GM18907 (cell line): ENCODE data around the gene DNMT3A.
"Not testable (repeated sequence)": the region's sequence is repeated elsewhere in the genome, so short reads cannot be mapped to it uniquely, and the experiment has no call there.

Experiments used
- ATAC-seq: cut with Tn5 transposase; IDR thresholded peaks from one replicate; pipeline ENCODE4 v1.9.1; 2021; ENCODE audit warnings: mild to moderate bottlenecking, moderate library complexity; ENCODE audit not compliant: unreplicated experiment

The DNMT3A gene

DNA sequence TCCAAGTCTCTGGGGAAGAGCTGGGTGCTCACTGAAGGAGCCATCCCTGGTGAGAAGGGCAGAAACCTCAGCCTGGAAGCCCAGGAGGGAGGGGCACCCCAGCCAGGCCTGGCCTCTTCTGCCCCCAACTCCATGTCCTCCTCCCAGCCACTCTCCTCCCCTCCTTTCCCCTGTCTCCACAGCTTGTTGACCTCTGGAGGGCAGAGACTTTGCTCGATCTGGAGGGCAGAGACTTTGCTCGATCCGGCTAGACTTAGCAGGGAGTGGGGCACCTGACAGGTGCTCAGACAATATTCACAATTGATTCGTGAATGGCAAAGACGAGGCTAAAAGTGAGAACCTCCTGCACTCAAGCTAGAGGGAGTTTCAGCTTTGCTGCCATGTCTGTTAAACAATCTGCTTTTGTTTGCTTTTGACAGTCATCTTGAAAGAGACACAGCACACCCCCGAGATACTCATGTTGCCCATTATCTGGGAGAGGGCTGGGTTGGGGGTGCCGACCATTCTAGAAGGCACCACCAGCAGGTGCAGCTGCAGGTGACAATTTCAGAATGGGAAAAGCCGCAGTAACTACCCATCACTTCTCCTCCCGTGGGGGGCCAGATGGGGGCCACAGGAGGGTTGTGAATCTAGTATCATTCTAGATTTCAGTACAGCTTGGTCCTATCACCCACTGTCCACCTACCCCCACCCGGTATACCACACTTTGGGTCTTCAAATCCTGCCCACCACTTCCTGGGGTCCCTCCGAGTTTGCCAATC, 54.8 kb downstream of the DNMT3A start:
- ATAC-seq: no peak

GRCh38 chr2:25286025-25286400, 55.7 kb downstream of the DNMT3A start:
- ATAC-seq: peak; percentile 56

GRCh38 chr2:25285265-25286024, 56.3 kb downstream of the DNMT3A start:
- no peak for ATAC-seq

DNA sequence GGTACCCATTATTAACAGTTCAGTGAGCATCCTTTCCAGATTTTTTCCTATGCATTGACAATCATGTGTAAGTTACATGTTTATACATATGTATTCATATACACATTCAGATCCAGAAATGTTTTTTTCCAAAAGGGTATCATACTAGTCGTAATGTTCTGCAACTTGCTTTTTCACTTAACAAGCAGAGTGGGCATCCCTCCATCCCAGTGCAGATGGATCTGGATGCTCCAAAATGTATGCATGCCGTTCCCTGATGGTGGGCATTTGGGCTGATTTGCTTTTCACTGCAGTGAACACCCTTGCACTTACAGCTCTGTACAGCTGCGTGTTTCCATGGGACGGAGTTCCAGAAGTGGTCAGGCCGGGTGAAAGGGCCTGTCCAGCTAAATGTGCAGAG, 57.0 kb downstream of the DNMT3A start:
- no peak for ATAC-seq

- no peak for ATAC-seq
Observed at GRCh38 chr2:25283921-25284320, 57.8 kb downstream of the DNMT3A start.

DNA sequence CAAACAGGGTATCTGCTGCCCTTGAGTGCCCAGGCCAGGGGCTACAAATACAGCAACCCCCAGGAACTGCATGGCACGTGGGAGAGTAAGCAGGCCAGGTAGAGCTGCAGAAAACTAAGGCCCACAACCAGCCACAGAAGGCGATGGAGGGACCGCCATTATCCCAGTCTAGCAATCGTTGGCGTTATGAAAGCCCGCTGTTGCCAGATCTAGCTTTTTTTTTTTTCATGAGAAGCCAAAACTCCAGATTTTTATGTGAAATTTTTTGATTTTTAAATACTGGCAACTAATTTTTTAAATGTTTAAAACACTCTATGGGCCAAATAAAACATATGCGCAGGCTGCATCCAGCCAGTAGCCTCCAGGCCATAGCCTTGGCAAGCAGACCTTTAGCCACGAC, 59.8 kb downstream of the DNMT3A start:
- no peak for ATAC-seq

- no peak for ATAC-seq
Observed at GRCh38 chr2:25281522-25281921, 60.2 kb downstream of the DNMT3A start.

GRCh38 chr2:25280051-25280687, 61.6 kb downstream of the DNMT3A start:
- no peak for ATAC-seq

DNA sequence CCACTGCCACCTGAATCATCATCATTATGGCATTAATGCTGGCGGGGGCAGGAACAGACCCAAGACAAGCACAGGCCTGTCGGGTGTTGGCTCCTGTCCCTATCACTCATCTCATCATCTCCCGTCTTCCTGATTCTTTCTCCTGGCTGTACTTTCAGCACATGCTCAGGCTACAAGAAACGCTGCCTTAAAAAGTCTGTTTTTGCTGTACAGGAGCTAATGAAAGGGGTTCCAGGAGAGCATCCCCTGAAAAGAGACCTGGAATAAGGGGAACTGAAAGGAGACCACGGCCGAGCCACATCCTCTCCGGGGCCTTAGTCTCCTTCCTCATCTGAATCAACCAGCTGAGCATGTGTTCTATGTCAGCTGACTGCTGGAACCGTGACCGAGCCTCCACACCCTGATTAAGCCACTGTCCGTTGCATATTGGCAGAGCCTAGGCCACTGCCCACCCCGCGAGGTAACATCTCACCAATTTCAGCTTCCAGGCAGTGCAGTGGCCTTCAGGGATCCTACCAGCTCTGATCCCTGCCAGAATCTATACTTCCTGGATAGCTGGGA, 62.6 kb downstream of the DNMT3A start:
- peak; percentile 81 for ATAC-seq

DNA sequence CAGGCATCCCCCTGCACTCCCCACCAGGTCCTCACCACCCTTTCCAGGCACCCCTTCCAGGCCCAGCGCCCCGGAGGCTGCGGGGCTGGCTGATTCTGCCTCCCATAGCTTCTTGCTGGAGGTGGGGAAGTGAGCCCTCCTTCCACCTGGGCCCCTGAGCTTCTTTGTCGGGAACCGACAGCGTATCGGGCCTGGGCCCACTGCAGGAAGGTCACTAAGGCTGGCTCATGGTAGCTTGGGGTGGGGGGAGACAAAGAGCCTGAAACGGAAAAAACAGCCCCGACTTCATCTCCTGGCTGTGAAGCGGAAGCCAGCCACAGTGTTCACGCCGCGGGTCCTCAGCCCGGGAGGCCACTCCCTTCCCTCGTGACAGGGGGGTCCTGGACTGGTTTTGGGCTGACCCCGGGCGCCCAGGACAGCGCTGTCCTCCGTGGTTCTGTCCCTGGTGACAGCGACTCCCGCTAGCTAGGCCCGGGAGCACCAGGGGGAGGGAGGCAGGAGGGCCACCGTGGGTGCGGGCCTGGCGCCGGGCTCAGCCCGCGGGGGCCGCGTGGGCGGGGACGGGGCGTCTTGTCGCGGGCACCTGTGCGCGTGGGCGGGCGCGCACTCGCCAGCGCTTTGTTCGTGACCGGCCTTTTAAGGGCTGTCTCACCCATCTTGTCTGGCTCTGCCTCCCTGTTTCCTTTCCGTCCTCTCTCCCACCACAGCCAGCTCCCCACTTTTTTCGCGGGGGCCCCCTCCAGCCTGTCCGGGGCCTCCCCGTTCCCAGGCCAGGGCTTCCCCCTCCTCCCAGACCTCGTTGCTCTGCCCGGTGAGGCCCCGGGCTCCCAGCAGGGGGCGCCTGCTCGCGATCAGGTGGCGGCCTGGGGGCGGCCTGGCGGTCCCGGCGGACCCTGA, 64.9 kb downstream of the DNMT3A start:
- peak; percentile 35 for ATAC-seq

DNA sequence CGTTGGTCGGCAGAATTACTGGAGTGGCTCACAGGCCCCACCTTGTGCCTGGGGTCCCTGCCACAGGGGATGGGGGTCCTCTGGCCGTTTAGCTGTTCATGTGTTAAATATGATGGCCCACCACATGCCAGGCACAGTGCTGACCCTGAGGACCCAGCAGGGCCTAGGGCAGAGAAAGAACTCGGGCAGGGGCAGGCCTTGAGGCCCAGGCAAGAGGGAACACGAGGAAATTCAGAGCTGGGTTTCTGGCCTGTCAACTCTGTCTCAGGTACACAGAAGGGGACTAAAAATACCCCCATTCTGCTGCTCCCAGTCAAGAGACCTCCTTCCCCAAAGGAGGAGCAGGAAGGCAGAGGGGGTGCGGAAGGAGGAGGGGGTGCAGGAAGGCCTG, 66.2 kb downstream of the DNMT3A start:
- ATAC-seq: no peak

DNA sequence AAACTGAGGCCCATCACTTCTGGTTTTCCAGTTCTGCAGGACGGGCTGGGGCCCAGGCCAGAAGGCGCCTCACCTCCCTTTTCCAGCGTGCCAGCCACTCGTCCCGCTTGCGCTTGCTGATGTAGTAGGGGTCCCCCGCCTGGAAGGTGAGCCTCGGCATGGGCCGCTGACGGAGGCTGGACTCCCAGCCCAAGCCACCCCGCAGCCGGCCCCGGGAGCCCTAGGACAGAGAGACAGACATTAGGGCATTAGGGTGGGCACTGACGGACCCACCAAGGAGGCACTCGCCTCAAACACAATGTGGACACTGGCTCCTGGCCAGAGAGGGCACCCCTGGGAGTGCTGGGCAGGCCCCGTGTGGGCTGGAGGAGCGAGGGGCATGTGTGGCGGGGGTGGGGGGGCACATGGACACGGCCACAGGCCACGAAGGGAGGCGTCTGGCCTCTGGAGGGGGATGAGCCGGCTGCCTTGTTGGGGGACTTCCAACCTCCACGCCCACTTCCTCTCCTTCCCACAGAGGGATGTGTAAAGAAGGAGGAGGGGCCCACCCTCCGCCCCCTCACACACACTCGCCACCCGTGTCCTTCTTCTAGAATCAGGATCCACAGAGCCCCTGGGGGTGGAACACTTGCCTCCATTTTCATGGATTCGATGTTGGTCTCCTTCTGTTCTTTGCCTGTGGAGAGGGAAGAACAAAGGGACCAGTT, 66.7 kb downstream of the DNMT3A start:
- no peak for ATAC-seq

DNA sequence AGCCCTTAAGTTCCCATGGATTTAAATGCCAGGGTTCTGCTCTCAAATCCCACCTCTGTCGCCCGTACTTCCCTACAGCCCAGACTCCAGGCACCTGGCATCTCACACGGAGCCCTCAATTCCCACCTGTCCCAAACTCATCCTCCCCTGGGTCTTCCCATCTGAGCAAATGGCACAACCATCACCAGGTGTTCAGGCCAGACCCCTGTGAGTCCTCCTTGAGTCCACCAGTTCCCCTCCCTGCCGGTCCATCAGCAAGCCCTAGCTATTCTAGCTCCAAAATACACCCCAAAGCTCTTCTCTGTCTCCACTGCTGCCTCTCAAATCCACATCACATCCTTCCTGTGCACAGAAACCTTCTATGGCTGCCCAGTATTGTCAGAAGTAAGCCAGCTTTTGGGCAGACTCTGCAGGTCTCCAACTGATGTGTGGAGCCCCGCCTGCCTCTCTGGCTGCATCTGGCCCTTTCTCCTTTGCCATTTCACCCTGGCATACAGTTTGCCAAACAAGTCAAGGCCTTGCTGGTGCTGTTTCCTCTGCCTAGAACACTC, 67.7 kb downstream of the DNMT3A start:
- ATAC-seq: no peak

DNA sequence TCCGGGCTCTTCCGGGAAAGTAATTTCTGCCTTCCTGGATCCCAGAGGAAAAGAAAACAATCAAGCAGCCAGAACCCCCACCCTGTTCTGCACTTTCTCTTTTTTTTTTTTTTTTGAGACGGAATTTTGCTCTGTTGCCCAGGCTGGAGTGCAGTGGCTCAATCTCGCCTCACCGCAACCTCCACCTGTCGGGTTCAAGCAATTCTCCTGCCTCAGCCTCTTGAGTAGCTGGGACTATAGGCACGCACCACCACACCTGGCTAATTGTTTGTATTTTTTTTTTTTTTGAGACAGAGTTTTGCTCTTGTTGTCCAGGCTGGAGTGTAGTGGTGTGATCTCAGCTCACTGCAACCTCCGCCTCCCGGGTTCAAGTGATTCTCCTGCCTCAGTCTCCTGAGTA, 69.0 kb downstream of the DNMT3A start:
- ATAC-seq: not testable (repeated sequence)

GRCh38 chr2:25270061-25270460, 71.7 kb downstream of the DNMT3A start:
- ATAC-seq: no peak

DNA sequence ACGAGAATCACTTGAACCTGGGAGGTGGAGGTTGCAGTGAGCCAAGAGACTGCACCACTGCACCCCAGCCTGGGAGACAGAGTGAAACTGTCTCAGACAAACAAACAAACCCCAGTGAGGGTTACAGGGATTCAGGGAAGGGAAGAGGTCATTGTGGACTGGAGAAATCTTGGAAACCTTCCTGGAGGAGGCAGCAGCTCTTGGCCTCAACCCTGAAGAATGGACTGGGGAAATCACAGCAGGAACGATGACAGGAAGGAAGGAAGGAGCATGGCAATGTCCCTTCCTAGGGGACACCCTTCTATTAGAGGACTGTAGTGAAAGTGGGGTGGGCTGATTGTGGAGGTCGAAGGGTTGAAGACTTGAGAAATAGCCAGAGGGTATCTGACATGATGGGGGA, 72.5 kb downstream of the DNMT3A start:
- ATAC-seq: no peak

DNA sequence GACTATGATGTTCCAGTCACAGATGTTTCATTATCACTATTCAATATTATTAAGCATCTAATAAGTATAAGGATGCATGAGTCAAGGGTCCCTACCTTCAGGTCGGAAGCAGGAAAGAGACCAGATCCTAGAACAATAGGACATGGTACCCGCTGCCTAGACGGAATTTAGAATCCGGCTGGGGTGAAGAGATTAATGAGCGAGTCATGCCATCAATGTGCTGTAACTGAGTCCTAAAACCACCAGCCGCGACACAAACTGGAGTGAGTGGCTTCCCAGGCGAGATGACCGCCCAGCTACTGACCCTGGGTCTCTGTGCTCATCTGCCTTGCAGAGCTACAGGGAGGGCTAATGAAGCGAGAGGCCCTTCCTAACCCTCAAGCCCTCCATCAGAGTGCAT, 73.6 kb downstream of the DNMT3A start:
- no peak for ATAC-seq

DNA sequence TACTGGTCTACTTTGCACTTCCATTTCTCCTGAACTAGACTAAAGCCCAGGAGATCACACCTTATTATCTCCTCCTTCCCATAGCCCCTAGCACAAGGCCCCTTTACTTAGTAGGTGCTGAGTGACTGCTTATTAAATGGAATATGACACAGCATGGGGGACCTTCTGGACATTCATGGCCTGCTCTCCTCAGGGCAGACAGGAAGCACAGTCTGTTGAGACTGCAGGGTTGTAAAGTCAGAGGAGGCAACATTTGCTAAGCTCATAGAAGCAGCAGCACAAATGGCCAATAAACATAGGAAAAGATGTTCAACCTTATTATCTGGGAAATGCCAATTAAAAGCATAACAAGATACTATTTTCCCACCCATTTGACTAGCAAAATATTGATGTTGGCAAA, 75.3 kb downstream of the DNMT3A start:
- ATAC-seq: no peak

DNA sequence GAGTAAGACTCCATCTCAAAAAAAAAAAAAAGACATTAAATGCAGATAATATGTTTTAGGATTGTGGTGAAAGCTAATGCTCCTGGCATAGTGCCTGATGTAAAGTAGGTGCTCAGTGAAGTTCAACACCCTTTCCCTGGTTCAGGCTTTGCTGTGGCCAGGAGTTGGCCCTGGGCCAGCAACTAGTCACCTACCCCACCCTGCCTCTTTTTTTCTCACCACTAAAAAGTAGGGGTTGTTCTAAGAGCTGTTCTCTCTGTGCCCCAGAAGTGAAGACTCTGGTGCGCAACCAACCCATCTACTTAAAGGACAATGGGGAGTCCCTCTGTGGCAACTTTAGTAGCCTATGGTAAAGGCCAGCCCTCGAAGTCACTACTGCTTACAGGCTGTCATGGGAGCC, 75.9 kb downstream of the DNMT3A start:
- no peak for ATAC-seq

- no peak for ATAC-seq
Observed at GRCh38 chr2:25265001-25265400, 76.7 kb downstream of the DNMT3A start.
